HG02970 (cell line): ENCODE data around the gene NAA25.
"Not testable (repeated sequence)": the region's sequence is repeated elsewhere in the genome, so short reads cannot be mapped to it uniquely, and the experiment has no call there.

Experiments used
- ATAC-seq: cut with Tn5 transposase; IDR thresholded peaks from one replicate; pipeline ENCODE4 v1.9.1; 2021; ENCODE audit warnings: mild to moderate bottlenecking, moderate library complexity, moderate number of reproducible peaks; ENCODE audit not compliant: unreplicated experiment, low FRiP score

NAA25 gene

DNA sequence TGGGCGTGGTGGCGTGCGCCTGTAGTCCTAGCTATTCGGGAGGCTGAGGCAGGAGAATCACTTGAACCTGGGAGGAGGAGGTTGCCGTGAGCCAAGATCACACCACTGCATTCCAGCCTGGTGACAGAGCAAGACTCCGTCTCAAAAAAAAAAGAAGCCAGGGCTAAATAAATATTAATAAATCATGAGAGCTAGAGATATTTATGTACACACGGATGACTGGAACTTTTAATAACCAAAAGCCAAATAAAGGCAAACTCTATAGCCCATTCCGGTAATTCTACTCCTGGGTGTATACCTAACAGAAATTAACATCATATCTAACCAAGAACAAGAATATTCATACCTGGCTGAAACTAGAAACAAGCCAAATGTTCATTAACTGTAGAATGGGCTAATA is 9.1 kb upstream of the NAA25 start:
- no peak for ATAC-seq

DNA sequence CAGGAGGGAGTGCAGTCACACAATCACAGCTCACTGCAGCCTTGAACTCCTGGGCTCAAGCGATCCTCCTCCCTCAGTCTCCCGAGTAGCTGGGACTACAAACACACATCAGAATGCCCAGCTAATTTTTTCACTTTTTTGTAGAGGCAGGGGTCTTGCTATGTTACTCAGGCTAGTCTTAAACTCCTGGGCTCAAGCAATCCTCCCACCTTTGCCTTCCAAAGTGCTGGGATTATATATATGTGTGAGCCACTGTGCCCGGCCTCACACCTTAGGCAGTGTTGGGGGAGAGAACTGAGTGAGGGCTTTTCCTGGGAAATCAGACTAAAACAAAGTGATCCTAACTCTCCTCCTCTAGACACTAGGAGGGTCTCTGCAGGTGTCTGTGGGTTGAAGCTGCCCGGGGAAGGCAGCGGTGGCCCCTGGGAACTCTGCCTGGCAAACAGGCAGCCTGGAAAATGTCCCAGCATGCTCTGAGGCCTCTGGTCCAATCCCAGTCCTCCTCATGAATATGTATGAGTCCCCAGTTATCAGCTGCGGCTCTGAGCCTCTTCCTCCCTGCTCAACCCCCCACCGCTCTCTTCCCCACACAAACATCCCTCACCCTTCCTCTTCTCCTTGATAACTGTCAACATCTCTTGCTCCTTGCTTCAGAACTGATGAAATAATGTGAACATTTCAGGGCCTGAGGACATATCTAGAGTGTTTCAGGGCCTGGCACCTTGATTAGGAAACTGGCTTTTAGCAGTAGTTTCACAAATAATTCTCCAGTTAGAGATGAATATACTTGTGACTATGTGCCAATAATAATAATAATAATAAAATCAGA is 7.9 kb upstream of the NAA25 start:
- ATAC-seq: no peak

- no peak for ATAC-seq
Measured at GRCh38 chr12:112115259-112116045, 6.9 kb upstream of the NAA25 start.

GRCh38 chr12:112112409-112113133 is 4.0 kb upstream of the NAA25 start:
- ATAC-seq: no peak

GRCh38 chr12:112111931-112112330 is 3.3 kb upstream of the NAA25 start:
- ATAC-seq: no peak

DNA sequence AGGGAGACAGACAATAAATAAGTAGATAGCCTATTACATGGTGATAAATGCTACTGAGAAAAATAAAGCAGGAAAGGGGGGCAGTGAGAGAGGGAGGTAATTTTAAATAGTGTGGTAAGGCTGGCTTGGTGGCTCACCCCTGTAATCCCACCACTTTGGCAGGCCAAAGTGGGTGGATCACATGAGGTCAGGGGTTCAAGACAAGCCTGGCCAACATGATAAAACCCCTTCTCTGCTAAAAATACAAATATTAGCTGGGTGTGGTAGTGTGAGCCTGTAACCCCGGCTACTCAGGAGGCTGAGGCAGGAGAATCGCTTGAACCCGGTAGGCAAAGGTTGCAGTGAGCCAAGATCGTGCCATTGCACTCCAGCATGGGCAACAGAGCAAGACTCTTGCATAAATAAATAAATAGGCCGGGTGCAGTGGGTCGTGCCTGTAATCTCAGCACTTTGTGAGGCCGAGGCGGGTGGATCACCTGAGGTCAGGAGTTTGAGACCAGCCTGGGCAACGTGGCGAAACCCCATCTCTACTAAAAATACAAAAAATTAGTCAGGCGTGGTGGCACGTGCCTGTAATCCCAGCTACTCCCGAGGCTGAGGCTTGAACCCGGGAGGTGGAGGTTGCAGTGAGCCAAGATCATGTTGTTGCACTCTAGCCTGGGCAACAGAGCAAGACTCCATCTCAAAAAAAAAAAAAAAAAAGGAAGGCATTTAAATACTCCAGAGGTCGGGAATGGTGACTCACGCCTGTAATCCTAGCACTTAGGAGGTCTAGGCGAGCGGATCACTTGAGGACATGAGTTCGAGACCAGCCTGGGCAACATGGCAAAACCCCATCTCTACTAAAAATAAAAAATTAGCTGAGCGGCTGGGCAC is 2.4 kb upstream of the NAA25 start:
- ATAC-seq: not testable (repeated sequence)

DNA sequence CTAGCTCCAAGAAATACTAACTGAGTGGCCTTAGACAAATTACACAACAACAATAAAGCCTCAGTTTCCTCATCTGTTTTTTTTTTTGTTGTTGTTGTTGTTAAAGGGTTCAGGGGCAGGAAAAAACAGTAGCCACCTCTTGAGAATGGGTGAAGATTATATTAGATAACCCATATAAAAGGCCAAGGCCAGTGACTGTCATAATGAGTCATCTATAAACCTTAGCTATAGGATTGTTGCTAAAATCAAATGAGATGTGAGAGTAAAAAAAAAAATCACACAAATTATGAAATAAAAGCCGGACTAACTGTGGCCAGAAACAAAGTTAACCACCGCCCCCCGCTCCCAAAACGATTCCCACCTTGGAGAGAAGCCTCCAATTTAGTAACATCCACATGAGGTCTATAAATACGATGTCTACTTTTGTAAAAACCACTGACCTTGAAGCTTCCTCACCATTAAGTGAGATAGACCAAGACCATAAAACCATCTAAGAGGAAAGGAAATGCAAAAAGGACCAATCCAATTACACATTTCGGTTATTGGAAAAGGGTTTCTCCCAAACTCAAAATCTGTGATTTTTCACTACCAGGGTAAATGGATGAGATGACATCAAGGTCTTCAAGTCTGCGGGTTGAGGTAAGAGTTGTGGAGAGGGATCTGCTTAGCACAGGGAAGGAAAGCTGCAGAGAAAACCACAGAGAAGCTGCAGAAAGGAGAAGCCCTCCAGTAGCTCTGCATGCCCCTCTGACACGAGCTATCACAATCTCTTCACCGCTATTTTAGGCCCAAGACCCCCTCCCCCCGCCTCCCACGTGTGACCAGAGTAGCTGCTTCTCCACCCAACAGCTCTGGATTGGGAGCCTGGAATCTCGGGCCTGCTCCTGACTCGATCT is 1.0 kb downstream of the NAA25 start:
- no peak for ATAC-seq

GRCh38 chr12:112105891-112106290 is 2.7 kb downstream of the NAA25 start:
- ATAC-seq: no peak

GRCh38 chr12:112103758-112104503 is 4.7 kb downstream of the NAA25 start:
- ATAC-seq: no peak

DNA sequence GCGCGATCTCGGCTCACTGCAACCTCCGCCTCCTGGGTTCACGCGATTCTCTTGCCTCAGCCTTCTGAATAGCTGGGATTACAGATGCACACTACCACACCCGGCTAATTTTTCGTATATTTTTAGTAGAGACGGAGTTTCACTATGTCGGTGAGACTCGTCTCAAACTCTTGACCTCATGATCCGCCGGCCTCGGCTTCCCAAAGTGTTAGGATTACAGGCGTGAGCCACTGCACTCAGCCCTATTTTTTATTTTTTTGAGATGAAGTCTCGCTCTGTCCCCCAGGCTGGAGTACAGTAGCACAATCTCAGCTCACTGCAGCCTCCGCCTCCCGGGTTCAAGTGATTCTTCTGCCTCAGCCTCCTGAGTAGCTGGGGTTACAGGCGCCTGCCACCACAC is 5.8 kb downstream of the NAA25 start:
- not testable (repeated sequence) for ATAC-seq

DNA sequence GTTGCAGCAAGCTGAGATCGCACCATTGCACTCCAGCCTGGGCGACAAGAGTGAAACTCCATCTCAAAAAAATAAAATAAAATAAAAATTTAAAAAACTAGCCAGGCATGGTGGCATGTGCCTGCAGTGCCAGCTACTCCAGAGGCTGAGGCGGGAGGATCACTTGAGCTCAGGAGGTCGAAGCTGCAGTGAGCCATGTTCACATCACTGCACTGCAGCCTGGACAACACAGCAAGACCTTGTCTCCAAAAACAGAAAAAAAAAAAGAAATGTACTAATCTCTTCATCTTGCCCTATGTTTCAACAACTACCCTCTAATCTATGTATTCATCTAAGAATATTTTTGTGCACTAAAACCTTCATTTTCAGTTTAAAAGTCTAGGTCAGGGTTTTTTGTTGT is 6.5 kb downstream of the NAA25 start:
- ATAC-seq: no peak

DNA sequence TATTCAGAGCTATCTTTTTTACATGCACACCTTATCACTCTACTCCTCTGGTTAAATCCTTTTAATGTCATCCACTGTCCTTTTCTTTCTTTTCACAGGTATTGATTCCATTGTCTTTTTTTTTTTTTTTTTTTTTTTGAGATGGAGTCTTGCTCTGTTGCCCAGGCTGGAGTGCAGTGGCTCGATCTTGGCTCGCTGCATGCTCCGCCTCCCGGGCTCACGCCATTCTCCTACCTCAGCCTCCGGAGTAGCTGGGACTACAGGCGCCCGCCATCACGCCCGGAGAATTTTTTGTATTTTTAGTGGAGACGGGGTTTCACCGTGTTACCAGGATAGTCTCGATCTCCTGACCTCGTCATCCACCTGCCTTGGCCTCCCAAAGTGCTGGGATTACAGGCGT is 8.1 kb downstream of the NAA25 start:
- not testable (repeated sequence) for ATAC-seq

DNA sequence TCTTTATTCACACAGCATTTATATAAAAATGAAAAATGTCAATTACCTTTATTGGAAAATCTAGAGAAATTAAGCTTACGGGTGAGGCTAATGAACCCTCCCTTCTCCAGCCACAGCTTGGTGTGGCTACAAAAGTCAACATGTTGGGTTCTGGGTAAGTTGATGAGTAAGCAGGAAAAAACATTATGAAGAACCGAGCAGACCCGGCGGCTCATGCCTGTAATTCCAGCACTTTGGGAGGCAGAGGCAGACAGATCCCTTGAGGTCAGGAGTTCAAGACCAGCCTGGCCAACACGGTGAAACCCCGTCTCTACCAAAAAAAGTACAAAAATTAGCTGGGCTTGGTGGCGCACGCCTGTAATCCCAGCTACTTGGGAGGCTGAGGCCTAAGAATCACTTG is 10.9 kb downstream of the NAA25 start:
- no peak for ATAC-seq

- ATAC-seq: no peak
Measured at GRCh38 chr12:112096667-112097066, 11.9 kb downstream of the NAA25 start.

DNA sequence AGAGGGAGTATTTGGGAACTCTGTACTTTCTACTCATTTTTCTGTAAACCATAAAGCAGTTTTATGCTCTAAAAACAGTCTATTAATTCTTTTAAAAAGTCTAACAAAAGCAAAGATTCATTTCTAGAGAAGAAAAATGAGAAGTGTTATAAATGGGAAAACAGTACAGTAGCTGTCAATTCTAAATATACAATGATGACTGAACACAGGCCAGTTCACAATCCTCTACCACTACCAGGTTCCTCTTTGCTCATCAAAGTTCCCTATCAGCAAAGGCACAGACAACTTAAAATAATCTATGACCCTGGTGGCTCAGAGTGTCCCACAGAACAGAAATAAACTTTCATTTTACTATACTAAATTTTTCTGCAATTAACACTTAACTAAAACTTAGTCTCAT is 12.5 kb downstream of the NAA25 start:
- ATAC-seq: no peak

- no peak for ATAC-seq
Measured at GRCh38 chr12:112091563-112091962, 17.0 kb downstream of the NAA25 start.

- ATAC-seq: no peak
Measured at GRCh38 chr12:112087851-112088250, 20.7 kb downstream of the NAA25 start.

DNA sequence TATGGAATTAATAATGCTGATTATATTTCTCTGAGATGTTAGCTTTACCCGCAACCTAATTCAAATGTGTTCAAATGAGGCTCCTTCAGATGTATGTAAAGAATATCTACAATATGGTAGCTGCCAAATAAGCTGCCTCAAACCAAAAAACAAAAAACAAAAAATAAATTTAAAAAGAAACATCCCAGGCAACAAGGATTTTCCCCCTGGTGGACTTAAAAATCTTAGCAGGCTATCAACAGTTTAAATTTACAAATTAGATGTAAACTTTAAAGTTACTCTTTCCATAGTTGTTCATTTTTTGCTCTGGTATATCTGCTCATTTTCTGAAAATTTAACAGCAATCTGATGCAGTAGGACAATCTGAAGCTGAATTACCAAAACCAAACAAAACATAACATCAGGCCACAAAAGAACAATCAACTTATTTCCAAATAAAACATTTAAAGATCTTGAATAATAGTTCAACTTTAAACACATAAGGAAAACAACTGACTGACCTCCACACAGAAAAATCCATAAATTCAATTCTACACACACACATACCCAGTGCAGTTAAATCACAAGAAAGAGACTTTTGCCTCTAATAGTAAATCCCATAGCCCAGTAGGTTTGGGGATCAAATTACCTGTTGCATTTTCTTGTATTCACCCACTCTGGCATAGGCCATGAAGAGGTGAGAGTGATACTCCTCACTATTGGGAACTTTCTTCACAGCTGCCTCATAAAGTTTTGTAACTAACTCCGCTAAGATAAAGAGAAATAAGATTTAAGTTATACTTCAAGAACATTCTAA is 21.3 kb downstream of the NAA25 start:
- no peak for ATAC-seq
